HepG2 (cell line): Measurements from ENCODE around the gene TRPV4. TPM values are rescaled to one million over a fixed set of nuclear protein-coding genes. Genes with fewer than 3 reads are reported as not detected.

Experiments
- AGO2 ChIP-seq: fragments of 200-400 bp; formaldehyde crosslinking; optimal IDR thresholded peaks from 2 replicates; pipeline ENCODE3; 2017; ENCODE audit warnings: mild to moderate bottlenecking, low read depth, low read length, moderate library complexity
- CHD2 ChIP-seq: IDR thresholded peaks from 2 replicates; pipeline ENCODE4 v1.6.1; 2011; ENCODE audit warnings: low read depth, low read length, improper control_type of control experiment
- CREB3 ChIP-seq: sonication (generic); formaldehyde crosslinking; IDR thresholded peaks from 2 replicates; pipeline ENCODE4 v1.5.0; 2020; ENCODE audit warnings: missing genetic modification reagents
- ESRRA ChIP-seq: sonication (generic); formaldehyde crosslinking; IDR thresholded peaks from 2 replicates; pipeline ENCODE4 v1.5.1; 2020; ENCODE audit warnings: mild to moderate bottlenecking, low read depth, missing genetic modification reagents
- FOSL2 ChIP-seq: sonication (generic); formaldehyde crosslinking; IDR thresholded peaks from 2 replicates; pipeline ENCODE4 v1.4.0; 2020; ENCODE audit warnings: missing genetic modification reagents
- GFI1 ChIP-seq: sonication (generic); formaldehyde crosslinking; IDR thresholded peaks from 2 replicates; pipeline ENCODE4 v1.5.0; 2020; ENCODE audit warnings: missing genetic modification reagents, mild to moderate bottlenecking, borderline replicate concordance
- HDAC2 ChIP-seq: sonication (generic); formaldehyde crosslinking; IDR thresholded peaks from 2 replicates; pipeline ENCODE4 v1.4.0; 2020; ENCODE audit warnings: missing genetic modification reagents
- IRF9 ChIP-seq: sonication (generic); formaldehyde crosslinking; IDR thresholded peaks from 2 replicates; pipeline ENCODE4 v1.8.0; 2022; ENCODE audit warnings: missing genetic modification reagents, mild to moderate bottlenecking, borderline replicate concordance
- MAX ChIP-seq: IDR thresholded peaks from 2 replicates; pipeline ENCODE4 v1.6.1; 2012; ENCODE audit warnings: inconsistent platforms
- MYC ChIP-seq: sonication (generic); formaldehyde crosslinking; IDR thresholded peaks from 2 replicates; pipeline ENCODE4 v1.9.0; 2021; ENCODE audit warnings: missing genetic modification reagents, borderline replicate concordance
- PCBP1 ChIP-seq: fragments of 200-400 bp; formaldehyde crosslinking; IDR thresholded peaks from 2 replicates; pipeline ENCODE4 v1.6.1; 2017; ENCODE audit warnings: mild to moderate bottlenecking, low read depth, low read length, borderline replicate concordance
- REPIN1 ChIP-seq: sonication (generic); formaldehyde crosslinking; IDR thresholded peaks from 2 replicates; pipeline ENCODE4 v1.8.0; 2022; ENCODE audit warnings: missing genetic modification reagents, low read depth, mild to moderate bottlenecking, borderline replicate concordance
- SAP130 ChIP-seq: IDR thresholded peaks from 2 replicates; pipeline ENCODE4 v1.6.1; 2016; ENCODE audit warnings: low read depth
- ZBTB20 ChIP-seq: sonication (generic); formaldehyde crosslinking; IDR thresholded peaks from 2 replicates; pipeline ENCODE4 v1.8.1; 2023; ENCODE audit warnings: missing genetic modification reagents, low read depth, mild to moderate bottlenecking, borderline replicate concordance
- ZBTB34 ChIP-seq: sonication (generic); formaldehyde crosslinking; IDR thresholded peaks from 2 replicates; pipeline ENCODE4 v1.8.0; 2022; ENCODE audit warnings: mild to moderate bottlenecking, missing genetic modification reagents
- ZBTB42 ChIP-seq: sonication (generic); formaldehyde crosslinking; IDR thresholded peaks from 2 replicates; pipeline ENCODE4 v1.5.0; 2020; ENCODE audit warnings: mild to moderate bottlenecking, missing genetic modification reagents
- ZBTB49 ChIP-seq: sonication (generic); formaldehyde crosslinking; IDR thresholded peaks from 2 replicates; pipeline ENCODE4 v1.4.0; 2020; ENCODE audit warnings: missing genetic modification reagents, borderline replicate concordance
- ZC3H13 ChIP-seq: sonication (generic); formaldehyde crosslinking; IDR thresholded peaks from 2 replicates; pipeline ENCODE4 v1.8.1; 2023; ENCODE audit warnings: mild to moderate bottlenecking, missing genetic modification reagents, moderate library complexity
- ZNF121 ChIP-seq: sonication (generic); formaldehyde crosslinking; IDR thresholded peaks from 2 replicates; pipeline ENCODE4 v1.5.0; 2020; ENCODE audit warnings: mild to moderate bottlenecking, missing genetic modification reagents
- ZNF281 ChIP-seq: sonication (generic); formaldehyde crosslinking; IDR thresholded peaks from 2 replicates; pipeline ENCODE4 v1.4.0; 2020; ENCODE audit warnings: missing genetic modification reagents, borderline replicate concordance
- ZNF768 ChIP-seq: sonication (generic); formaldehyde crosslinking; IDR thresholded peaks from 2 replicates; pipeline ENCODE4 v1.4.0; 2020; ENCODE audit warnings: missing genetic modification reagents
- polyA plus RNA-seq, 8 experiments: library from polyadenylated mRNA; depleted of rRNA in 3 of 8; stranded (reverse) in 7 of 8; unstranded in 1 of 8; fragments of >200 nt; fragmentation: Illumina TruSeq in 4 of 8; extraction: Trizol in 4 of 8; gene quantifications; 2 replicates each; pipeline versions ENCODE4 v1.2.1 to v1.2.3, GENCODE V29; 2011 to 2016; ENCODE audit warnings: low read depth in 4 of 8, missing spikeins in 1 of 8, mixed read lengths in 1 of 8; ENCODE audit not compliant: insufficient read depth in 1 of 8
- total RNA-seq, 5 experiments: library from RNA; depleted of rRNA; stranded (reverse); fragments of >200 nt; fragmentation: Illumina TruSeq; extraction: Trizol; gene quantifications; 2 replicates each; pipeline ENCODE4 v1.2.3, GENCODE V29; 2016; ENCODE audit warnings: low read depth in 1 of 5

The TRPV4 gene
- total and polyA plus RNA-seq, 2 of the 13 experiments (the other 11 are each of a cell fraction or from before 2014, with no cell fraction given): 0.66 to 4.7 TPM

- TF ChIP-seq ESRRA (CRISPR knock-in tag) (no peak), ZNF768 (CRISPR knock-in tag) (peak; percentile 38; the same call in 1 of the 2 replicates), CHD2 (no peak), PCBP1 (no peak), MYC (peak; percentile 69; the same call in 1 of the 2 replicates), REPIN1 (CRISPR knock-in tag) (no peak), MAX (peak; percentile 88), HDAC2 (CRISPR knock-in tag) (0 out of 2 replicates have a peak, but pooled peaks have one; percentile 9), ZNF281 (CRISPR knock-in tag) (peak; percentile 2; the same call in 1 of the 2 replicates), FOSL2 (CRISPR knock-in tag) (peak; percentile 58), ZBTB49 (CRISPR knock-in tag) (no peak), CREB3 (CRISPR knock-in tag) (no peak), ZNF121 (CRISPR knock-in tag) (peak; percentile 14; the same call in 1 of the 2 replicates), ZBTB42 (CRISPR knock-in tag) (no peak), IRF9 (CRISPR knock-in tag) (0 out of 2 replicates have a peak, but pooled peaks have one; percentile 59), GFI1 (CRISPR knock-in tag) (peak; percentile 39; the same call in 1 of the 2 replicates), SAP130 (CRISPR knock-in tag) (peak; percentile 25), AGO2 (peak; percentile 47), ZBTB20 (CRISPR knock-in tag) (peak; percentile 21; the same call in 1 of the 2 replicates), ZC3H13 (CRISPR knock-in tag) (no peak; the same call in 1 of the 2 replicates), ZBTB34 (CRISPR knock-in tag) (no peak)
Measured at GRCh38 chr12:109773384-109774011, 59.7 kb downstream of the TRPV4 start (continued).
